SK-N-SH treated with all-trans-retinoic acid at 6 μM for 48 hours (cell line): ENCODE results near the gene LAMTOR1.
"Not testable (repeated sequence)": the region's sequence is repeated elsewhere in the genome, so short reads cannot be mapped to it uniquely, and the experiment has no call there.

Experiments used
- ARNTL ChIP-seq: fragments of 450-650 bp; formaldehyde crosslinking; IDR thresholded peaks from 2 replicates; pipeline ENCODE4 v1.5.0; 2020; ENCODE audit warnings: low read depth, mild to moderate bottlenecking, moderate library complexity, borderline replicate concordance
- CSRNP3 ChIP-seq: fragments of 250-450 bp; sonication (Bioruptor Pico); IDR thresholded peaks from 2 replicates; pipeline ENCODE4 v1.5.1; 2021; ENCODE audit warnings: mild to moderate bottlenecking, moderate library complexity
- PATZ1 ChIP-seq: fragments of 250-450 bp; sonication (Bioruptor Pico); IDR thresholded peaks from 2 replicates; pipeline ENCODE4 v1.8.0; 2020; ENCODE audit warnings: mild to moderate bottlenecking, moderate library complexity, borderline replicate concordance
- POU6F1 ChIP-seq: fragments of 250-450 bp; sonication (Bioruptor Pico); IDR thresholded peaks from 2 replicates; pipeline ENCODE4 v1.8.0; 2021; ENCODE audit warnings: low read depth, mild to moderate bottlenecking, moderate library complexity, borderline replicate concordance
- TSHZ2 ChIP-seq: fragments of 250-450 bp; sonication (Bioruptor Pico); IDR thresholded peaks from 2 replicates; pipeline ENCODE4 v1.5.0; 2020; ENCODE audit warnings: mild to moderate bottlenecking, moderate library complexity
- ZFP3 ChIP-seq: fragments of 250-450 bp; sonication (Bioruptor Pico); IDR thresholded peaks from 2 replicates; pipeline ENCODE4 v1.5.0; 2020; ENCODE audit warnings: mild to moderate bottlenecking, moderate library complexity

- TF ChIP-seq POU6F1; ZFP3 (CRISPR knock-in tag); ARNTL (CRISPR knock-in tag); PATZ1 (CRISPR knock-in tag); TSHZ2 (CRISPR knock-in tag); CSRNP3 (CRISPR knock-in tag): not testable (repeated sequence)
Observed at GRCh38 chr11:72142086-72142485, 39.0 kb upstream of the LAMTOR1 start.
